Measurements from ENCODE around the gene SMC3.

The SMC3 gene

DNA sequence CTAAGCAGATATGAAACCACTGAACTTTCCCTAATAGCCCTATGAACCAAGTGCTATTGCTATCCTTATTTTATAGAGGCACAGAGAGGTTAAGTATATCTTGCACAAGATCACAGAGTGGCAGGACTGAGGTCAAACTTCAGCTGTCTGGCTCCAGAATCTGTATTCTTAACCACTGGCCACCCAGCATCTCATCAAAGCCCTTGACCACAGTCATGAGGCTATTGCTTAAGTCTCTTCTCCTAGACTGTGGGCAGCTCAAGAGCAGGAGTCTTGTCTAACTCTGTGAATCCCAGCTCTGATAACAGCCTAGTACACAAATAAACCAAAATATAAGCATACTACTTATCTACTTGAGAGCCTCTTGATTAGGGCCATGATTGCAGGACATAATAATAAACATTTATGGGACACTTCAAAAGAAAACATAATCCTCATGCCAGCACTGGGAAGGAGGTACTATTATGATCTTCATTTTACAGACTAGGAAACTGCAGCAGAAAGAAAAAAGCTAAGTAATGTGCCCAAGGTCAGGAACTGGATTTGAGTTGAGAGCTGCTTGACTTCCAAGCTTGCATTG lies 22.4 kb upstream of the SMC3 start:
- Histone ChIP-seq H3K9me3 (ENCODE audit: control insufficient read depth in 5 of 5, low read length in 5 of 5) (no peaks in the 10 kb centered on the region), H3K27ac (ENCODE audit: low read depth, low read length) (no peak overlapping the region), H3K36me3 (ENCODE audit: control insufficient read depth in 5 of 5, insufficient read depth in 5 of 5, low read length in 5 of 5) (no peaks in the 10 kb centered on the region), H3K4me1 (ENCODE audit: control insufficient read depth in 5 of 5, insufficient read depth in 5 of 5, low read length in 5 of 5) (peaks cover 0 to 2% (median 0%) of the 10 kb centered on the region in 5 donors), H3K9ac (ENCODE audit: low read length in 5 of 5) (no peak overlapping the region), H3K27me3 (ENCODE audit: control insufficient read depth in 5 of 5, insufficient read depth in 4 of 5, low read length in 5 of 5) (no peaks in the 10 kb centered on the region), H3K4me3 (ENCODE audit: low read depth in 1 of 5, low read length in 5 of 5) (no peak overlapping the region)

- Histone ChIP-seq H3K27me3 (ENCODE audit: control insufficient read depth in 5 of 5, insufficient read depth in 4 of 5, low read length in 5 of 5) (no peaks in the 10 kb centered on the region), H3K4me3 (ENCODE audit: low read depth in 1 of 5, low read length in 5 of 5) (no peak overlapping the region), H3K4me1 (ENCODE audit: control insufficient read depth in 5 of 5, insufficient read depth in 5 of 5, low read length in 5 of 5) (no peaks in the 10 kb centered on the region), H3K9me3 (ENCODE audit: control insufficient read depth in 5 of 5, low read length in 5 of 5) (no peaks in the 10 kb centered on the region), H3K36me3 (ENCODE audit: control insufficient read depth in 5 of 5, insufficient read depth in 5 of 5, low read length in 5 of 5) (no peaks in the 10 kb centered on the region), H3K27ac (ENCODE audit: low read depth, low read length) (no peak overlapping the region), H3K9ac (ENCODE audit: low read length in 5 of 5) (no peak overlapping the region)
Observed at GRCh38 chr10:110546077-110546476, 21.4 kb upstream of the SMC3 start.

- H3K4me3 ChIP-seq (ENCODE audit: low read depth in 1 of 5, low read length in 5 of 5) = no peak overlapping the region
- no peaks in the 10 kb centered on the region for H3K9me3 ChIP-seq (ENCODE audit: control insufficient read depth in 5 of 5, low read length in 5 of 5)
- H3K27ac ChIP-seq (ENCODE audit: low read depth, low read length) = no peak overlapping the region
- H3K36me3 ChIP-seq (ENCODE audit: control insufficient read depth in 5 of 5, insufficient read depth in 5 of 5, low read length in 5 of 5) = no peaks in the 10 kb centered on the region
- H3K27me3 ChIP-seq (ENCODE audit: control insufficient read depth in 5 of 5, insufficient read depth in 4 of 5, low read length in 5 of 5) = no peaks in the 10 kb centered on the region
- no peak overlapping the region for H3K9ac ChIP-seq (ENCODE audit: low read length in 5 of 5)
- no peaks in the 10 kb centered on the region for H3K4me1 ChIP-seq (ENCODE audit: control insufficient read depth in 5 of 5, insufficient read depth in 5 of 5, low read length in 5 of 5)
Observed at GRCh38 chr10:110546499-110547110, 20.9 kb upstream of the SMC3 start.

GRCh38 chr10:110547139-110547761 lies 20.2 kb upstream of the SMC3 start:
- H3K4me1 ChIP-seq (ENCODE audit: control insufficient read depth in 5 of 5, insufficient read depth in 5 of 5, low read length in 5 of 5) = no peaks in the 10 kb centered on the region
- no peak overlapping the region for H3K4me3 ChIP-seq (ENCODE audit: low read depth in 1 of 5, low read length in 5 of 5)
- peaks cover 0 to 5% (median 3%) of the 10 kb centered on the region in 5 donors for H3K27me3 ChIP-seq (ENCODE audit: control insufficient read depth in 5 of 5, insufficient read depth in 4 of 5, low read length in 5 of 5)
- H3K36me3 ChIP-seq (ENCODE audit: control insufficient read depth in 5 of 5, insufficient read depth in 5 of 5, low read length in 5 of 5) = no peaks in the 10 kb centered on the region
- H3K27ac ChIP-seq (ENCODE audit: low read depth, low read length) = no peak overlapping the region
- H3K9ac ChIP-seq (ENCODE audit: low read length in 5 of 5) = no peak overlapping the region
- H3K9me3 ChIP-seq (ENCODE audit: control insufficient read depth in 5 of 5, low read length in 5 of 5) = no peaks in the 10 kb centered on the region

DNA sequence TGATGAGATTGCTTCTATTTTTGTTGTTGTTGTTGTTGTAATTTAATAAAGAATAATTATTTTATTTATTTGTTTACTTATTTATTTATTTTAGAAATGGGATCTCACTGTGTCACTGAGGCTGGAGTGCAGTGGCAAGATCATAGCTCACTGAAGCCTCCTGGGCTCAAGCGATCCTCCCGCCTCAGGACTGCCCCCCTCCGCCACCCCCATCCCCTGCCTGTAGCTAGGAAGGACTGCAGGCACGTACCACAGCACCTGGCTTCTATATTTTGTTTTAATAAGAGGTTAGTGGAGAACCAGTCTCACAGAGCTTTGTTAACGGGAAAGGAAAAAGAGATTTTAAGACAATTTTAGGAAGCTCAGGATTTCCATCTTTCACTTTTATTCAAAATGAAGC lies 19.5 kb upstream of the SMC3 start:
- Histone ChIP-seq H3K9me3 (ENCODE audit: control insufficient read depth in 5 of 5, low read length in 5 of 5) (no peaks in the 10 kb centered on the region), H3K4me1 (ENCODE audit: control insufficient read depth in 5 of 5, insufficient read depth in 5 of 5, low read length in 5 of 5) (no peaks in the 10 kb centered on the region), H3K9ac (ENCODE audit: low read length in 5 of 5) (no peak overlapping the region), H3K36me3 (ENCODE audit: control insufficient read depth in 5 of 5, insufficient read depth in 5 of 5, low read length in 5 of 5) (no peaks in the 10 kb centered on the region), H3K4me3 (ENCODE audit: low read depth in 1 of 5, low read length in 5 of 5) (no peak overlapping the region), H3K27me3 (ENCODE audit: control insufficient read depth in 5 of 5, insufficient read depth in 4 of 5, low read length in 5 of 5) (peaks cover 0 to 6% (median 4%) of the 10 kb centered on the region in 5 donors), H3K27ac (ENCODE audit: low read depth, low read length) (no peak overlapping the region)

GRCh38 chr10:110549211-110549610 lies 18.3 kb upstream of the SMC3 start:
- no peak overlapping the region for H3K9ac ChIP-seq (ENCODE audit: low read length in 5 of 5)
- no peaks in the 10 kb centered on the region for H3K9me3 ChIP-seq (ENCODE audit: control insufficient read depth in 5 of 5, low read length in 5 of 5)
- H3K27ac ChIP-seq (ENCODE audit: low read depth, low read length) = no peak overlapping the region
- peaks cover 0 to 6% (median 4%) of the 10 kb centered on the region in 5 donors for H3K27me3 ChIP-seq (ENCODE audit: control insufficient read depth in 5 of 5, insufficient read depth in 4 of 5, low read length in 5 of 5)
- H3K36me3 ChIP-seq (ENCODE audit: control insufficient read depth in 5 of 5, insufficient read depth in 5 of 5, low read length in 5 of 5) = no peaks in the 10 kb centered on the region
- H3K4me3 ChIP-seq (ENCODE audit: low read depth in 1 of 5, low read length in 5 of 5) = no peak overlapping the region
- H3K4me1 ChIP-seq (ENCODE audit: control insufficient read depth in 5 of 5, insufficient read depth in 5 of 5, low read length in 5 of 5) = no peaks in the 10 kb centered on the region

- peaks cover 0 to 6% (median 4%) of the 10 kb centered on the region in 5 donors for H3K27me3 ChIP-seq (ENCODE audit: control insufficient read depth in 5 of 5, insufficient read depth in 4 of 5, low read length in 5 of 5)
Observed at GRCh38 chr10:110553905-110554304, 13.6 kb upstream of the SMC3 start.

GRCh38 chr10:110556296-110556695 lies 11.2 kb upstream of the SMC3 start:
- H3K27me3 ChIP-seq (ENCODE audit: control insufficient read depth in 5 of 5, insufficient read depth in 4 of 5, low read length in 5 of 5) = peaks cover 0 to 8% (median 4%) of the 10 kb centered on the region in 5 donors
- H3K27ac ChIP-seq (ENCODE audit: low read depth, low read length) = no peak overlapping the region
- no peak overlapping the region for H3K9ac ChIP-seq (ENCODE audit: low read length in 5 of 5)
- H3K36me3 ChIP-seq (ENCODE audit: control insufficient read depth in 5 of 5, insufficient read depth in 5 of 5, low read length in 5 of 5) = no peaks in the 10 kb centered on the region
- H3K4me3 ChIP-seq (ENCODE audit: low read depth in 1 of 5, low read length in 5 of 5) = no peak overlapping the region
- no peaks in the 10 kb centered on the region for H3K9me3 ChIP-seq (ENCODE audit: control insufficient read depth in 5 of 5, low read length in 5 of 5)
- H3K4me1 ChIP-seq (ENCODE audit: control insufficient read depth in 5 of 5, insufficient read depth in 5 of 5, low read length in 5 of 5) = no peaks in the 10 kb centered on the region

More at GRCh38 chr10:110553905-110554304, 13.6 kb upstream of the SMC3 start:
- Histone ChIP-seq H3K27ac (ENCODE audit: low read depth, low read length) (no peak overlapping the region), H3K4me3 (ENCODE audit: low read depth in 1 of 5, low read length in 5 of 5) (no peak overlapping the region), H3K36me3 (ENCODE audit: control insufficient read depth in 5 of 5, insufficient read depth in 5 of 5, low read length in 5 of 5) (no peaks in the 10 kb centered on the region), H3K4me1 (ENCODE audit: control insufficient read depth in 5 of 5, insufficient read depth in 5 of 5, low read length in 5 of 5) (no peaks in the 10 kb centered on the region), H3K9me3 (ENCODE audit: control insufficient read depth in 5 of 5, low read length in 5 of 5) (no peaks in the 10 kb centered on the region), H3K9ac (ENCODE audit: low read length in 5 of 5) (no peak overlapping the region)

- Histone ChIP-seq H3K27me3 (ENCODE audit: control insufficient read depth in 5 of 5, insufficient read depth in 4 of 5, low read length in 5 of 5) (peaks cover 0 to 5% (median 3%) of the 10 kb centered on the region in 5 donors), H3K27ac (ENCODE audit: low read depth, low read length) (no peak overlapping the region), H3K4me1 (ENCODE audit: control insufficient read depth in 5 of 5, insufficient read depth in 5 of 5, low read length in 5 of 5) (no peaks in the 10 kb centered on the region), H3K36me3 (ENCODE audit: control insufficient read depth in 5 of 5, insufficient read depth in 5 of 5, low read length in 5 of 5) (no peaks in the 10 kb centered on the region), H3K9ac (ENCODE audit: low read length in 5 of 5) (no peak overlapping the region), H3K4me3 (ENCODE audit: low read depth in 1 of 5, low read length in 5 of 5) (no peak overlapping the region), H3K9me3 (ENCODE audit: control insufficient read depth in 5 of 5, low read length in 5 of 5) (no peaks in the 10 kb centered on the region)
Observed at GRCh38 chr10:110556969-110557601, 10.4 kb upstream of the SMC3 start.

DNA sequence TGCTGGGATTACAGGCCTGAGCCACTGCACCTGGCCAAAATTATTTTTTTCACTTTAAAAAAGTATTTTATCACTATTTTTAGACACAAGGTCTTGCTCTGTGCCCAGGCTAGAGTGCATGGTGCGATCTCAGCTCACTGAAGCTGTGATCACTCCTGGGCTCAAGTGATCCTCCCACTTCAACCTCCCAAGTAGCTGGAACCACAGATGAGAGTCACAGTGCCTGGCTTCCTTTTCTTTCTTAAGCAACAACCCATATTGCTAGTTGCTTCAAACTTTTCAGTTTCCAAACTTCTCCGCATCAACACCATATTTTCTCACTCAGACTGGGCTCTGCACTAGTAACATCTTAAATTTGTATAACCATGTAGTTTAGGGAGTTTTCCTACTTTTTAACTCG lies 9.5 kb upstream of the SMC3 start:
- no peaks in the 10 kb centered on the region for H3K4me1 ChIP-seq (ENCODE audit: control insufficient read depth in 5 of 5, insufficient read depth in 5 of 5, low read length in 5 of 5)
- H3K4me3 ChIP-seq (ENCODE audit: low read depth in 1 of 5, low read length in 5 of 5) = no peak overlapping the region
- H3K9ac ChIP-seq (ENCODE audit: low read length in 5 of 5) = no peak overlapping the region
- H3K27ac ChIP-seq (ENCODE audit: low read depth, low read length) = no peak overlapping the region
- H3K36me3 ChIP-seq (ENCODE audit: control insufficient read depth in 5 of 5, insufficient read depth in 5 of 5, low read length in 5 of 5) = no peaks in the 10 kb centered on the region
- H3K9me3 ChIP-seq (ENCODE audit: control insufficient read depth in 5 of 5, low read length in 5 of 5) = no peaks in the 10 kb centered on the region
- peaks cover 0 to 5% (median under 1%) of the 10 kb centered on the region in 5 donors for H3K27me3 ChIP-seq (ENCODE audit: control insufficient read depth in 5 of 5, insufficient read depth in 4 of 5, low read length in 5 of 5)

All from subcutaneous abdominal adipose tissue (tissue), 5 donors.